ENCODE results near the gene CGREF1.
A peak's percentile ranks its signal among the peaks of the same experiment; 100 is the strongest.
"Not testable (repeated sequence)": the region's sequence is repeated elsewhere in the genome, so short reads cannot be mapped to it uniquely, and the experiment has no call there.

Gene CGREF1

DNA sequence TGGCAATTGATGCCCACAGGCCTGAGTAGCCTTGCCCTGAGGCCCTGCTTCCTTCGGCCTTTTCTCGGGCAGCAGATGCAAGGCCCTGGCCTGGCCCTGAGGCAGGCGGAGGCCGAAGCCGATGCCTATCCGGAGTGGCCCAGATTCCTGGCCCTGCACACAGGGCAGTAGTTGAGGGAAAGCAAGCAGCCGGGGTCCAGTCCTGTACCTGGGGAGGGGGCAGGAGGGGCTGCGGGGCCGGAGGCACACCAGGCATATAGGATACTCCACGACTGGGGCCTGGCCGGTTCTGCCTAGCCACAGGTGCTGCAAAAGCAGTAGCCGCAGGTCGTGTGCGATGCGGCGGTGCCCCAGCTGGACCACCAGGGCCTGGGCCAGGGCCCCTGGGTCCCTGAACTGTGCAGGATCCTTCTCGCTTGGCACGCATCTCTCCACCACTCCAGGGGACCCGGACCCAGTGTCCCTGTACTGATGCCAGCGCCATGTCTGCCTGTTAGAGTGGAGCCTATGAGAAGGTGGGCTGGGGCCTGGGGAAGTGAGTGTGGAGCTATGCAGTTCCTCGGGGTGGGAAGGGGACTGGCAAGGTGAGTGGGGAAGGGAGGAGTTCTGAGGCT, 18.5 kb upstream of the CGREF1 start:
- no peak for DNase-seq

DNA sequence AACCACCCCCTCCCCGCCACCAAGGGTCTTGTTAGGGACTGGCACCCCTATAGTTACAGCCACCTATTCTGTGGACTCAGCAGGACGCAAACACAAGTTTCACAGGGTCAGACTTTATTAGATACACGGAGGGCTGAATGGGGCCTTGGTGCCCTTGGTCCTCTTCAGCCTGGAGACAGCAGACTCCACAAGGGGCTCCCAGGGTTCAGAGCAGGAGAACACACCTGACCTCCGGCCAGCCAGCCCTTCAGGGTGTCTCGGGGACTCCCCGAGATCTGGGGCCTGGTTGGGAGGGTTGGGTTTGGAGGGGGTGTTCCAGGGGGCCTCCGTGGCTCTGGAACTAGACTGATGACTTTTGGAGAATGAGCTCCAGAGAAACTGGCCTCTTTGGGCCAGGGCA, 17.8 kb upstream of the CGREF1 start:
- no peak for DNase-seq

- no peak for DNase-seq
These were observed 16.6 kb upstream of the CGREF1 start for GRCh38 chr2:27135478-27135955.

DNA sequence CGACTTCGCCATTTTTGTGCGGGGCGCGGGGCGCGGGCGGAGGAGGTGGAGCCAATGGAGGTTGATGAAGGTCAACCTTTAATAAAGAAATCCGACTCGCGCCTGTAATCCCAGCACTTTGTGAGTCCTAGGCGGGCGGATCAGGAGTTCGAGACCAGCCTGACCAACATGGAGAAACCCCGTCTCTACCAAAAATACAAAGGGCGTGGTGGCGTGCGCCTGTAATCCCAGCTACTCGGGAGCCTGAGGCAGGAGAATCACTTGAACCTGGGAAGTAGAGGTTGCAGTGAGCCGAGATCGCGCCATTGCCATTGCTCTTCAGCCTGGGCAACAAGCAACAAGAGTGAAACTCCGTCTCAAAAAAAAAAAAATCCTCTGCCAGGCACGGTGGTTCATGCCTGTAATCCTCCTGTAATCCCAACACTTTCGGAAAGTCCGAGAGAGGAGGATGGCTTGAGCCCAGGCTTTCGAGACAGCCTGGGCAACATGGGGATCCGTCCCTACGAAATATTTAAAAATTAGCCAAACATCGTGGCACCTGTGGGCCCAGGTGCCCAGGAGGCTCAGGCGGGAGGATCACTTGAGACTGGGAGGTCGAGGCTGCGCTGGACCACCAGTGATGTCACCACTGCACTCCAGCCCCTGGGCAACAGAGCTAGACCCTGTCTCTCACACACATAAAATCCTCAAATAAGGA, 16.0 kb upstream of the CGREF1 start:
- no peak for DNase-seq

DNA sequence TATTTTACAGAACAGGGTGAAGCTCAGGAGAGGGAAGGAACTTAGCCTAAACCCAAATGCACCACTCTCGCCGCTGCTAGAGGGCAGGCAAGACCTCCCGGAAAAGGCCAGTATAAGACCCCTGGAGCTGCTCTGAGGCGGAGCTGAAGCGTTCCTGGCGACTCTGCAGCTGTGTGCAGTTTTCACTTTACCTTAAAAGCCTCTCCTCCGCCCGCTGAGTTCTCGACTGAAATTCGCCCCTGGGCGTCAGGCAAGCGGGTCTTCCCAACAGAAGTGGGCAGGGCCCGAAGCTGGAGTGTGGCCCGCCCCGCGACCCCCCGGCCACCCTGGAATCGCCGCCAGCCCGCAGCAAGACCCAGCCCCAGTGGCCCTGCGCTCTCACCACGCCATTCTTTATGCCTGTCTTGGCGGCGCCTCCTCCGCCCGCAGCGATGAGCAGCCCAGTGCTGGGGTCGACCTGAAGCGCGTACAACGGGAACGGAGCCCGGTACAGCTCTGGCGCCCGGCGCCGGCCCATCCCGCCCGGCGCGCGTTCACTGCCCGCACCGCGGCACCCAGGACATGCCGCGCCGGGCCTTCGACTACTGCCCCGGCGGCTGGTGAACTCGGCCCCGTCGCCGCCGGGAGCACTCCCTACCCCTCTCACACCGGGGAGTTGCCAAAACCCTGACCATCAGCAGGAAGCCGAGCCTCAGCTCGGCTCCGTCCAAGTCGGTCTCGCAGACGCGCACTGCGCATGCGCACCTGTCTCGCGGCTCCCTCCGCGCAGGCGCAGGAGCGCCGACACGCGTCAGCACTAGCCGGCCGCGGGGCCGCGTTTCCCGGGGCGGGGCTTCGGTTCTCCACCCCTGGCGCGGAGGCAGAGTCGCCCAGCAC, 15.2 kb upstream of the CGREF1 start, which contains the start of gene PREB:
TSS of gene PREB (minus strand) at position 732 of the 876 bp plus-strand sequence. CDS start at position 517, 215 bp downstream.
- DNase-seq: peak; percentile 96

DNA sequence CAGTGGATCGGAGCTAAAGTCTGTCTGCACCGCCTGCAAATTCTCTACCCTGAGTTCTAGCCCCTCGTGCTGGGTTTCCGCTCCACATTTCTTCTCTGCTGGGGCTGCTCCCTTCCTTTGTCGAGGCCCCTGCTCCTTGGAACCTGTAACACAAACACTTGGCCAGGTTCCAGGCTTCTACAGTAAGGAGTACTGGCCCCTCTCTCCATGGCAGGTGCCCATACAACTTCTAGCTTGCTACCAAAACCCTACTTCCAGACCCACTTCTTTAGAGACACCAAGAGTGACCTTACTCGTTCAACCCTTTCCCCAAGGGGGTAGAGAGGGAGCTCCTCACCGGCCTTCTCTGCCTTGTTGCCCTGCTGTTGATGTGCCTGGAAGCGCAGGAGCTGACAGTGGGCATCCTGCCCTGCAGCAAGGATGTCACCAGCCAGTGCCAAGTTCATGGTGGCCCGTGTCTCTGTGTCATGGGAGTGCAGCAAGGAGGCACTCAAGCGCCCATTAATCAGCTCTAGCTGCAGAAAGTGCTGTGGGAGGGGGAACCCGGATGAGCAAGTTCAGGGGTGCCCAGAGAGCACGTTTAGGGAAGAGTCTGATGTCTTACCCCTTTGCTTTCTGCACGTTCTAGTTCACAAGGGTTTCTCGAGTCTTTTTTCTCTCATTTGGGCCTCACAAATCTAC, 14.4 kb upstream of the CGREF1 start:
- no peak for DNase-seq

DNA sequence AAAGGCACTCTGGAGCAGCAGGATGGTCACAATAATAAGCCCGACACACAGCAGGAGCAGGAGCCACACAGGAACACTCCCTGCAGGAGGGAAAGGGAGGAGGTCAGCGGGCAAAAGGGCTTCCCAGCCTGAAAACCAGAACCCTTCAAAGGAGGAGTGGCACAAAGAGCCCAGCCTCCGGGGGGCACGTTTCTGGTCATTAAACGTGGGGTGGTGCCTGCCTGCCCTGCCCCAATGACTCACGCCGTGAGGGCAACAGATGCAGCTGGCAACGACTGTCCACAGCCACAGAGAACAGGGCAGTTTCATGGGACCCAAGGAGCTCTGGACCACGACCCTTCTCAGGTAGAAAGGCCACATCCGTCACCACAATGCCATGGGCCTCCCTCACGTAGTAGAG, 12.5 kb upstream of the CGREF1 start:
- no peak for DNase-seq

DNA sequence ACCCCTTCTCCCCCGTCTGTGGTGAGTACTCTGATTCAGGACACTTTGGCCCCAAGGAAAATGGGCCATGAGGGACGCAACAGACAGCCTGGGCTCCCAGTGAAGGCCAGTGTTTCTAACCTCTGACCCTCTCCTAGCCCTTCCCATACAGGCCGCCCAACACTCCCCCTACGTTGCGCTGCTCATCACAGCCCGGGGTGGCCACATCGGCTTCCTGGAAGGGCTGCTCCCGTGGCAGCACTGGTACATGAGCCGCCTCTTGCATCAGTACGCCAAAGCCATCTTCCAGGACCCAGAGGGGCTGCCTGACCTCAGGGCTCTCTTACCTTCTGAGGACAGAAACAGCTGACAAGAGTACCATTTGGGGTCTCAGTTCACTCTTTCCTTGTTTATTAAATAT, 11.5 kb upstream of the CGREF1 start:
- DNase-seq: no peak

GRCh38 chr2:27128668-27129571, 10.0 kb upstream of the CGREF1 start:
- DNase-seq: no peak

GRCh38 chr2:27127883-27128667, 9.1 kb upstream of the CGREF1 start:
- DNase-seq: no peak

- DNase-seq: no peak
These were observed 7.4 kb upstream of the CGREF1 start for GRCh38 chr2:27126252-27126710.

- no peak for DNase-seq
These were observed 6.2 kb upstream of the CGREF1 start for GRCh38 chr2:27125104-27125503.

GRCh38 chr2:27123302-27124150, 4.6 kb upstream of the CGREF1 start, which contains the start of gene ABHD1:
TSS of gene ABHD1 (plus strand) at chr2:27123815. CDS start at chr2:27123949, 134 bp downstream.
- DNase-seq: peak; percentile 58

GRCh38 chr2:27122791-27123190, 3.9 kb upstream of the CGREF1 start:
- no peak for DNase-seq

DNA sequence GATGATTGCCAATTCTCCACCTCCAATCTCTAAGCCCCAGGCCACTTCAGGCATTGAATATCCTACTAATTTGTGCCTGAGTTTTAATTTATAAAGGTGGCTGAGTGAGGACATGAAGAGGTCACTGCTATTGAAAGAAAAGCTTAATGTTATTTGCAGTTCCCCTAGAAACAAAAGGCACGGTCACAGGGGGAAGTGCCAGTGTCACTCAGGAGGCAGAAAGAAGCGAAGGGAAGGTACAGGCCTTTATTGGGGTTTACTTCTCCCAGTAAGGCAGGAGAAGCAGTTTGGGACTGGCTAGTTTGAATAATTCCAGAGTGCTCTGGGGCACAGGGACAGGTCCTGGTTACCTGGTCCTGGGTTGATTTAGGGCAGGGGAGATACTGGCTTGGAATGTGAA, 3.0 kb upstream of the CGREF1 start:
- DNase-seq: no peak

- not testable (repeated sequence) for DNase-seq
These were observed 372 bp upstream of the CGREF1 start for GRCh38 chr2:27119330-27119670.

GRCh38 chr2:27117995-27118524, 868 bp downstream of the CGREF1 start:
- DNase-seq: no peak

GRCh38 chr2:27115519-27115918, 3.4 kb downstream of the CGREF1 start:
- no peak for DNase-seq

- not testable (repeated sequence) for DNase-seq
These were observed 7.4 kb downstream of the CGREF1 start for GRCh38 chr2:27111392-27112078.
